ACC112 (cell line): Measurements from ENCODE around the gene MEIOC.
"Not testable (repeated sequence)": the region's sequence is repeated elsewhere in the genome, so short reads cannot be mapped to it uniquely, and the experiment has no call there.

Experiments
- H2AFZ ChIP-seq: fragments of 200-600 bp; sonication (generic); one replicate; pipeline ENCODE4 v1.6.0; 2017; ENCODE audit warnings: antibody characterized with exemption, low read length; ENCODE audit not compliant: unreplicated experiment
- H3K27ac ChIP-seq: fragments of 200-600 bp; sonication (generic); 2 replicates; pipeline ENCODE4 v1.5.1; 2014; ENCODE audit warnings: low read depth, mild to moderate bottlenecking, antibody characterized with exemption, low read length, moderate library complexity
- H3K27me3 ChIP-seq: fragments of 200-600 bp; sonication (generic); 2 replicates; pipeline ENCODE4 v1.6.1; 2014; ENCODE audit warnings: mild to moderate bottlenecking, antibody characterized with exemption, low read length, moderate library complexity, mixed read lengths; ENCODE audit not compliant: insufficient read depth
- H3K36me3 ChIP-seq: fragments of 200-600 bp; sonication (generic); 2 replicates; pipeline ENCODE4 v1.6.1; 2016; ENCODE audit warnings: mild to moderate bottlenecking, antibody characterized with exemption, low read length, moderate library complexity, mixed read lengths; ENCODE audit not compliant: insufficient read depth
- H3K4me1 ChIP-seq: fragments of 200-600 bp; sonication (generic); one replicate; pipeline ENCODE4 v1.6.1; 2016; ENCODE audit warnings: low read length, mixed read lengths; ENCODE audit not compliant: insufficient read depth, unreplicated experiment, control insufficient read depth
- H3K4me3 ChIP-seq: fragments of 200-600 bp; sonication (generic); 2 replicates; pipeline ENCODE4 v1.5.1; 2014; ENCODE audit warnings: mild to moderate bottlenecking, low read depth, low read length
- H3K79me2 ChIP-seq: fragments of 200-600 bp; sonication (generic); one replicate; pipeline ENCODE4 v1.6.0; 2016; ENCODE audit warnings: low read length; ENCODE audit not compliant: control insufficient read depth, unreplicated experiment, insufficient read depth

MEIOC gene

GRCh38 chr17:44655983-44656710, at the start of gene MEIOC:
TSS of gene MEIOC (plus strand) at chr17:44656468. CDS start at chr17:44656614, 146 bp downstream.
- no peaks in the 10 kb centered on the region for H3K4me1 ChIP-seq
- no peaks in the 10 kb centered on the region for H3K79me2 ChIP-seq
- peak within 1 kb of the TSS; percentile 74 for H3K4me3 ChIP-seq
- no peaks in the 10 kb centered on the region for H3K36me3 ChIP-seq
- peaks cover 24% of the 10 kb centered on the region for H3K27me3 ChIP-seq
- no peak within 1 kb of the TSS for H3K27ac ChIP-seq
- H2AFZ ChIP-seq = peak within 1 kb of the TSS; percentile 79

- no peaks in the 10 kb centered on the region for H3K27me3 ChIP-seq
- H3K36me3 ChIP-seq = no peaks in the 10 kb centered on the region
- H3K27ac ChIP-seq = no peak overlapping the region
- no peaks in the 10 kb centered on the region for H3K4me1 ChIP-seq
- no peak overlapping the region for H3K4me3 ChIP-seq
- no peaks in the 10 kb centered on the region for H3K79me2 ChIP-seq
- no peak overlapping the region for H2AFZ ChIP-seq
These were observed 49.6 kb upstream of the MEIOC start for GRCh38 chr17:44606658-44607057.

GRCh38 chr17:44607836-44608690, 48.2 kb upstream of the MEIOC start:
- Histone ChIP-seq H3K27ac (no peak overlapping the region), H3K4me1 (no peaks in the 10 kb centered on the region), H2AFZ (no peak overlapping the region), H3K4me3 (no peak overlapping the region), H3K79me2 (no peaks in the 10 kb centered on the region), H3K27me3 (no peaks in the 10 kb centered on the region), H3K36me3 (no peaks in the 10 kb centered on the region)

- H2AFZ ChIP-seq = no peak overlapping the region
- no peaks in the 10 kb centered on the region for H3K27me3 ChIP-seq
- no peak overlapping the region for H3K27ac ChIP-seq
- no peak overlapping the region for H3K4me3 ChIP-seq
- H3K36me3 ChIP-seq = no peaks in the 10 kb centered on the region
- no peaks in the 10 kb centered on the region for H3K4me1 ChIP-seq
- H3K79me2 ChIP-seq = no peaks in the 10 kb centered on the region
These were observed 47.4 kb upstream of the MEIOC start for GRCh38 chr17:44608727-44609435.

GRCh38 chr17:44610331-44610730, 45.9 kb upstream of the MEIOC start:
- no peaks in the 10 kb centered on the region for H3K36me3 ChIP-seq
- no peaks in the 10 kb centered on the region for H3K4me1 ChIP-seq
- H3K4me3 ChIP-seq = no peak overlapping the region
- no peak overlapping the region for H2AFZ ChIP-seq
- no peak overlapping the region for H3K27ac ChIP-seq
- peaks cover 5% of the 10 kb centered on the region; the same call in 1 of the 2 replicates for H3K27me3 ChIP-seq
- no peaks in the 10 kb centered on the region for H3K79me2 ChIP-seq

GRCh38 chr17:44610871-44611270, 45.4 kb upstream of the MEIOC start:
- H3K27me3 ChIP-seq = peaks cover 5% of the 10 kb centered on the region; the same call in 1 of the 2 replicates
- no peaks in the 10 kb centered on the region for H3K4me1 ChIP-seq
- no peak overlapping the region for H3K27ac ChIP-seq

GRCh38 chr17:44614862-44615261, 41.4 kb upstream of the MEIOC start:
- Histone ChIP-seq H3K27me3 (peaks cover 10% of the 10 kb centered on the region), H3K79me2 (no peaks in the 10 kb centered on the region), H3K4me1 (no peaks in the 10 kb centered on the region), H3K4me3 (no peak overlapping the region), H3K27ac (no peak overlapping the region), H3K36me3 (no peaks in the 10 kb centered on the region), H2AFZ (no peak overlapping the region)

More at GRCh38 chr17:44610871-44611270, 45.4 kb upstream of the MEIOC start:
- no peaks in the 10 kb centered on the region for H3K36me3 ChIP-seq
- no peaks in the 10 kb centered on the region for H3K79me2 ChIP-seq
- H2AFZ ChIP-seq = no peak overlapping the region
- H3K4me3 ChIP-seq = no peak overlapping the region

GRCh38 chr17:44618652-44619051, 37.6 kb upstream of the MEIOC start:
- H3K4me3 ChIP-seq = not testable (repeated sequence)

GRCh38 chr17:44623070-44623725, 33.1 kb upstream of the MEIOC start:
- Histone ChIP-seq H2AFZ (no peak overlapping the region), H3K4me3 (no peak overlapping the region), H3K27me3 (no peaks in the 10 kb centered on the region), H3K27ac (no peak overlapping the region), H3K36me3 (no peaks in the 10 kb centered on the region), H3K79me2 (no peaks in the 10 kb centered on the region), H3K4me1 (no peaks in the 10 kb centered on the region)

More at GRCh38 chr17:44618652-44619051, 37.6 kb upstream of the MEIOC start:
- H3K79me2 ChIP-seq, H3K27me3 ChIP-seq, H2AFZ ChIP-seq, H3K4me1 ChIP-seq, H3K27ac ChIP-seq, H3K36me3 ChIP-seq: not testable (repeated sequence)
